GM12878 (cell line): ENCODE measurements around the gene DOLPP1. TPM values are rescaled to one million over a fixed set of nuclear protein-coding genes. Genes with fewer than 3 reads are reported as not detected.

Experiments
- ATAC-seq: fragments of 200-7000 bp; cut with Tn5 transposase; 3 replicates; pipeline ENCODE4 v1.9.1; 2020; ENCODE audit warnings: mild to moderate bottlenecking, moderate library complexity
- BruUV-seq: library from RNA; stranded (reverse); fragments of 400-500 nt; replicated peaks from 2 replicates; lab custom pipeline; 2021; lab: Mats Ljungman, UMichigan
- CTCF ChIA-PET: fragments of 300-600 bp; sonication (Branson Sonifier 250); formaldehyde crosslinking; extraction: SDS; loops from one replicate; lab custom pipeline; 2021; ENCODE audit warnings: inconsistent platforms; lab: Yijun Ruan, JAX
- POLR2A ChIA-PET: fragments of 350-600 bp; formaldehyde crosslinking; extraction: SDS; loops from one replicate; lab custom pipeline; 2021; ENCODE audit warnings: inconsistent platforms; lab: Charles Lee
- RAD21 ChIA-PET: fragments of 300-600 bp; sonication (Branson Sonifier 250); formaldehyde crosslinking; loops from one replicate; lab custom pipeline; 2023; ENCODE audit warnings: antibody characterized with exemption; ENCODE audit not compliant: unreplicated experiment; lab: Charles Lee
- SMC1A ChIA-PET: fragments of 300-600 bp; sonication (Branson Sonifier 250); formaldehyde crosslinking; loops from one replicate; lab custom pipeline; 2023; ENCODE audit not compliant: unreplicated experiment, uncharacterized antibody; lab: Charles Lee
- DNase-seq: peaks from one replicate; pipeline ENCODE4 v3.0.0-alpha.2; 2011; ENCODE audit warnings: low read depth, low spot score
- FAIRE-seq: peaks from 3 replicates; lab custom pipeline; 2011; peaks lifted over from hg19 to GRCh38; lab: Jason Lieb, UNC
- H2AFZ ChIP-seq: 2 replicates; pipeline ENCODE4 v1.6.0; 2011; ENCODE audit warnings: low read depth, low read length, control low read depth; ENCODE audit not compliant: control insufficient read depth
- H3K27ac ChIP-seq: 2 replicates; pipeline ENCODE4 v1.5.1; 2011; ENCODE audit warnings: control low read depth; ENCODE audit not compliant: control insufficient read depth, insufficient read depth
- H3K27me3 ChIP-seq, 2 experiments: replicated peaks in 1 of 2; 2 replicates each; pipeline versions ENCODE4 v1.6.0 to v1.6.1; 2011; ENCODE audit warnings: low read length in 1 of 2; ENCODE audit not compliant: control insufficient read depth in 2 of 2, insufficient read depth in 2 of 2
- H3K36me3 ChIP-seq, 2 experiments: 2 replicates each; pipeline ENCODE4 v1.5.1; 2011; ENCODE audit warnings: low read length in 1 of 2; ENCODE audit not compliant: control insufficient read depth in 2 of 2, insufficient read depth in 2 of 2
- H3K4me1 ChIP-seq: 2 replicates; pipeline ENCODE4 v1.6.1; 2011; ENCODE audit warnings: mild to moderate bottlenecking, low read length, moderate library complexity, mixed read lengths; ENCODE audit not compliant: control insufficient read depth, insufficient read depth
- H3K4me2 ChIP-seq: 2 replicates; pipeline ENCODE4 v1.6.0; 2011; ENCODE audit warnings: control low read depth; ENCODE audit not compliant: control insufficient read depth, insufficient read depth
- H3K4me3 ChIP-seq: fragments of 200-600 bp; sonication (generic); 2 replicates; pipeline ENCODE4 v1.5.1; 2016
- H3K79me2 ChIP-seq: 2 replicates; pipeline ENCODE4 v1.6.0; 2011; ENCODE audit warnings: low read length; ENCODE audit not compliant: control insufficient read depth, insufficient read depth
- H3K9ac ChIP-seq: 2 replicates; pipeline ENCODE4 v1.8.0; 2011; ENCODE audit warnings: low read length, control low read depth, mixed read lengths; ENCODE audit not compliant: control insufficient read depth, insufficient read depth
- H3K9me3 ChIP-seq: replicated peaks from 3 replicates; pipeline ENCODE4 v1.5.1; 2011; ENCODE audit warnings: mild to moderate bottlenecking, low read length; ENCODE audit not compliant: control insufficient read depth, insufficient read depth
- H4K20me1 ChIP-seq: 2 replicates; pipeline ENCODE4 v1.6.0; 2011; ENCODE audit not compliant: control insufficient read depth, insufficient read depth
- ATF3 ChIP-seq: IDR thresholded peaks from 2 replicates; pipeline ENCODE4 v1.6.1; 2011; ENCODE audit warnings: low read depth, mild to moderate bottlenecking, low read length, moderate library complexity, borderline replicate concordance; ENCODE audit errors: extremely low read depth
- ATF7 ChIP-seq: fragments of 450-650 bp; IDR thresholded peaks from 2 replicates; pipeline ENCODE4 v1.6.1; 2016; ENCODE audit warnings: low read depth, mild to moderate bottlenecking
- CHD2 ChIP-seq: IDR thresholded peaks from 2 replicates; pipeline ENCODE4 v1.6.1; 2011; ENCODE audit warnings: low read depth, low read length, improper control_type of control experiment, borderline replicate concordance
- EED ChIP-seq: sonication (generic); IDR thresholded peaks from 2 replicates; pipeline ENCODE4 v1.6.1; 2016; ENCODE audit warnings: antibody characterized with exemption, low read depth
- FOS ChIP-seq: IDR thresholded peaks from 3 replicates; pipeline ENCODE4 v1.6.1; 2011; ENCODE audit warnings: borderline replicate concordance; ENCODE audit not compliant: insufficient read length; ENCODE audit errors: extremely low read depth
- HCFC1 ChIP-seq: fragments of 150-350 bp; IDR thresholded peaks from 2 replicates; pipeline ENCODE4 v1.6.1; 2014; ENCODE audit warnings: low read length
- HDAC2 ChIP-seq: fragments of 200-600 bp; sonication (generic); IDR thresholded peaks from 2 replicates; pipeline ENCODE4 v1.6.1; 2017
- LARP7 ChIP-seq: fragments of 450-650 bp; IDR thresholded peaks from 2 replicates; pipeline ENCODE4 v1.6.1; 2017; ENCODE audit warnings: mild to moderate bottlenecking
- MLLT1 ChIP-seq: fragments of 450-650 bp; IDR thresholded peaks from 2 replicates; pipeline ENCODE4 v1.6.1; 2016; ENCODE audit warnings: mild to moderate bottlenecking
- MXI1 ChIP-seq: fragments of 150-350 bp; IDR thresholded peaks from 2 replicates; pipeline ENCODE4 v1.6.1; 2011; ENCODE audit warnings: low read depth, mild to moderate bottlenecking, inconsistent platforms, low read length, improper control_type of control experiment
- NFYB ChIP-seq: IDR thresholded peaks from 2 replicates; pipeline ENCODE4 v1.6.1; 2011; ENCODE audit warnings: low read depth, mild to moderate bottlenecking, low read length, improper control_type of control experiment, moderate library complexity; ENCODE audit not compliant: insufficient read depth
- PAX5 ChIP-seq: IDR thresholded peaks from 2 replicates; pipeline ENCODE4 v1.6.1; 2011; ENCODE audit warnings: low read depth, low read length, borderline replicate concordance
- RAD21 ChIP-seq: IDR thresholded peaks from 2 replicates; pipeline ENCODE4 v1.6.1; 2011; ENCODE audit warnings: mild to moderate bottlenecking, low read depth, low read length, moderate library complexity; ENCODE audit not compliant: insufficient read depth
- TCF12 ChIP-seq: IDR thresholded peaks from 2 replicates; pipeline ENCODE4 v1.6.1; 2011; ENCODE audit warnings: low read depth, mild to moderate bottlenecking, low read length
- WRNIP1 ChIP-seq: IDR thresholded peaks from 2 replicates; pipeline ENCODE4 v1.6.1; 2011; ENCODE audit warnings: low read depth, low read length, improper control_type of control experiment, borderline replicate concordance
- ZNF592 ChIP-seq: fragments of 450-650 bp; IDR thresholded peaks from 2 replicates; pipeline ENCODE4 v1.6.1; 2017; ENCODE audit warnings: mild to moderate bottlenecking, moderate library complexity
- WGBS: methylation state at CpG from one replicate; pipeline ENCODE4 v1.1.6; 2016; ENCODE audit warnings: low lambda C conversion rate; ENCODE audit not compliant: insufficient replicate concordance, insufficient coverage; ENCODE audit errors: missing lambda C conversion rate; 5-methylcytosine and 5-hydroxymethylcytosine counted together
- in situ Hi-C: fragments of 300-500 bp; cut with MboI; formaldehyde crosslinking; loops from 9 replicates; pipeline ENCODE4 v1.14.3; 2018; ENCODE audit warnings: mixed read lengths
- intact Hi-C: fragments of 100-400 bp; cut with micrococcal nuclease; formaldehyde crosslinking; loops from one replicate; pipeline ENCODE4 v1.14.2; 2022; ENCODE audit not compliant: unreplicated experiment
- polyA plus RNA-seq, 11 experiments: library from polyadenylated mRNA; depleted of rRNA in 4 of 11; unstranded in 6 of 11; stranded (reverse) in 5 of 11; fragments of >200 nt; fragmentation: Nextera tagmentation in 4 of 11; fragmentation: Illumina TruSeq in 1 of 11; extraction: Ambion mirVana in 4 of 11; extraction: Trizol in 1 of 11; gene quantifications; 1 replicate in 1 of 11; 2 replicates in 10 of 11; pipeline versions ENCODE4 v1.2.1 to v1.2.3, GENCODE V29; 2011 to 2016; ENCODE audit warnings: inconsistent platforms in 2 of 11, missing spikeins in 2 of 11, low read depth in 1 of 11
- total RNA-seq, 4 experiments: library from RNA; depleted of rRNA in 3 of 4; stranded (reverse); fragments of >200 nt in 3 of 4; fragmentation: Illumina TruSeq in 1 of 4; extraction: Trizol in 1 of 4; gene quantifications; 2 replicates each; pipeline versions ENCODE4 v1.2.1 to v1.2.3, GENCODE V29; 2013 to 2021

Gene DOLPP1
- total and polyA plus RNA-seq, 10 of the 15 experiments (the other 5 are each of a cell fraction or from before 2014, with no cell fraction given): 0.76 to 19.9 (median 13.4) TPM

- no peak for TF ChIP-seq MLLT1
- no peak for TF ChIP-seq NFYB
- TF ChIP-seq, all 136 proteins: peak for 13
Observed at GRCh38 chr9:129131300-129132145, 50.6 kb downstream of the DOLPP1 start (continued).

- ChIA-PET CTCF (interaction anchor here (0.9 to 11.5 kb wide), 9 partner anchors 8 to 493 kb away, joined by 3 to 175 read pairs (median 4); partner anchors contain the start of genes DOLPP1 and NTMT1), POLR2A (no interaction called here), RAD21 (interaction anchor here (2.6 kb wide), 1 partner anchor 41 kb away, joined by 14 read pairs; no protein-coding TSS in a partner anchor), SMC1A (interaction anchor here (1.4 to 4.0 kb wide), 2 partner anchors 40 to 491 kb away, joined by 3 to 50 read pairs; partner anchors contain the start of gene NTMT1)
- Histone ChIP-seq H3K4me2 (no peak overlapping the region), H3K4me1 (no peaks in the 10 kb centered on the region), H3K9me3 (no peaks in the 10 kb centered on the region), H4K20me1 (no peaks in the 10 kb centered on the region), H3K27ac (no peak overlapping the region), H3K79me2 (no peaks in the 10 kb centered on the region), H3K9ac (no peak overlapping the region), H3K4me3 (no peak overlapping the region), H3K27me3 (no peaks in the 10 kb centered on the region), H3K36me3 (peaks cover 14 to 24% of the 10 kb centered on the region in 2 experiments), H2AFZ (no peak overlapping the region)
- intact Hi-C loops: no loop called here
- DNase-seq (no peak), FAIRE-seq (no peak), ATAC-seq (no peak)
- no TSS peak for BruUV-seq
- in situ Hi-C loops: loop anchor here (5.0 kb wide), 2 partner anchors 479 to 649 kb away; no protein-coding TSS in a partner anchor
- 92% methylated on average over 4 of the region's 4 CpGs for WGBS
- TF ChIP-seq RAD21: no peak
- no peak for TF ChIP-seq HCFC1
- TF ChIP-seq PAX5: no peak
- no peak for TF ChIP-seq ATF3
- no peak for TF ChIP-seq WRNIP1
- no peak for TF ChIP-seq CHD2
- no peak for TF ChIP-seq ZNF592
- no peak for TF ChIP-seq MXI1
- no peak for TF ChIP-seq EED
- TF ChIP-seq HDAC2: no peak
- TF ChIP-seq FOS: no peak
- no peak for TF ChIP-seq ATF7
- TF ChIP-seq TCF12: no peak
- TF ChIP-seq LARP7: no peak
Observed at GRCh38 chr9:129133082-129133481, 52.2 kb downstream of the DOLPP1 start.
